VCaP (cell line): Measurements from ENCODE around the gene UBE3C.

ENCODE experiments used
- H3K27ac ChIP-seq: fragments of 450-650 bp; 2 replicates; pipeline ENCODE4 v1.5.1; 2017
- CTCF ChIP-seq: fragments of 450-650 bp; conservative IDR thresholded peaks from 2 replicates; pipeline ENCODE4 v1.5.1; 2017; ENCODE audit warnings: mild to moderate bottlenecking, moderate library complexity

The UBE3C gene

DNA sequence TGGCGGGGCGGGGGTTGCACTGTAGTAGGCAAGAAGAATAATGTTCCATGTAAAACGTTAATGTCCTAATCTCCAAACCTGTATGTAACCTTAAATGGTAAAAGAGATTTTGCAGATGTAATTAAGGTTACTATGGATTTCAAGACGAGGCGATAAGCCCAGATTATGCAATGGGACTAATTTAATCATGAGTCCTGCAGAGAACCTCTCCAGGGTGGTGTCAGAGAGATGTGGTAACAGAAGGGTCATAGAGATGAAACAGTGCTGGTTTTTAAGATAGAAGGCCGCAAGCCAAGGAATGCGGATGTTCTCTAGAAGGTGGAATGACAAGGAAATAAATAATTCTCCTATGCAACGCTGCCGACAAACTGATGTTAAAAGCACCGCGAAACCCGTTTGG lies 57.1 kb downstream of the UBE3C start:
- no peak for TF ChIP-seq CTCF
- no peak overlapping the region for H3K27ac ChIP-seq

DNA sequence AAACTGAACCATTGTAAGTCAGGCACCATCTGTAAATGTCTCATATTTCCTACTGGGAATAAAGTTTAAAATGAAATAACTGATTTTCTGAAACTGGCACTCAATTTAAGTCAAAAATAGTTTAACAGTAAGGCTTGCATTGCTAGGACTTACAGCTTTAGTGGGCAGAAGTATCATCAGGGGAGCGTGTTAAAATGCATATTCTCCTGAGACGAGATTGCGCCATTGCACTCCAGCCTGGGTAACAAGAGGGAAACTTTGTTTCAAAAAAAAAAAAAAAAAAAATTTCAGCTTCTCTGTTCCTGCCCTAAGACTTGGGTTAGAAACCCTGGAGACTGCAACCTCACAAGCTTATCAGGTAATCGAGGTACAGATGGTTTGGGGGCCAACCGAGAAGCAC lies 65.4 kb downstream of the UBE3C start:
- H3K27ac ChIP-seq = no peak overlapping the region
- no peak for TF ChIP-seq CTCF

DNA sequence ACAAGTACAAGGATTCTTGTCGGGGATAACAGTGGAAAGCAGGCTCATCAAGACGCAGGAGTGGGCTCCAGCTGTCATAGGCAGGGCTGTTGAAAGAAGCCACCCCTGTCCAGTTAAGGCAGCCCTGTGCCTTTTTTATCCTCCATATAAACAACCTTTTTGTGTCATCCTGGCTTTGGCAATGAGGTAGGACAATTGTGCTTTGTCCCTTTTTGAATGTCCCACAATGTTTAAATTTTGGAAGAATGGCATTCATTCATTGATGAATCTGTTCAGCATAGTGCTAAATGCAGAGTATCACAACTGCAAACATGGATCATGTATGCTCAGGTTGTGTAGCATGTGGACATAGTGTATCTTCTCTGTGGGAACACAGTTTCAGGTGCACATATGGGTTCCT lies 66.7 kb downstream of the UBE3C start:
- no peak overlapping the region for H3K27ac ChIP-seq
- no peak for TF ChIP-seq CTCF

DNA sequence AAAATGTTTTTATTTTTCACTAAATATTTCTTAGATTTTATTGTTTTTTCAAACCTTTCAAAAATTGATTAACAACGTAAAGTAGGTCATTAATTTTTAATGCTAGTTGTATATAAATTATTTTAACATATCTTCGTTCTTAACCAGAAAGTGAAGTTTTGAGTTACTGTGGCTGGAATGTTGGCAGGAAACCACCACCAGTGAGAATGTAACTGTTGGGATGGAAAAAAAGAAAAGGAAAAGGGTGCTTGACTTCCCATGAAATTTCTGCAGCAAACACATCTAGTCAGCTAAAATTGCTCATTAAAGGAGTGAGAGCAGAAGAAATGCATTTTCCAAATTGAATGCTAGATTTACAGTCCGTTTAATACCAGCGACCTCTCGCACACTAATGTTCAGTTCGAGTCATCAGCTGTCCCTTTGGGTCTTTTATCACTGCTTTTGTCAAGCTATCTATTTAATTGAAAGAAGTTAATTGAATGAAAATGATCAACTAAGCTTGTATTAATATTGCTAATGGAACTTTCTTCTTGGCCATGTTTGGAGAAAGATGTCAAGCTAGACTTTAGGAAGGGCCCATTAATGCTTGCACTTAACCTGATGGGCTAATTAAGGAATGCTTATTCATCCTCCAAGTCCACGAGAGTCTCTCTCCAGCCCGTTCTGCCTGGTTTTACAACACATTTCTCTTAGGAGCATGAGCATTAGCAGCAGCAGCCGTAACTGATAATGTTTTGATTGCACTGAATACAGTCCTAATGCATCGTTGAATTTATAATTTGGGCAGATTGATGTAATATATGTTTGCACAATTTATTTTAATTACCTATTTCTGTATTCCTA lies 70.1 kb downstream of the UBE3C start:
- no peak overlapping the region for H3K27ac ChIP-seq
- TF ChIP-seq CTCF = no peak

- H3K27ac ChIP-seq = no peak overlapping the region; the same call in 1 of the 2 replicates
Observed at GRCh38 chr7:157210682-157211081, 72.0 kb downstream of the UBE3C start.

GRCh38 chr7:157211690-157212089 lies 73.0 kb downstream of the UBE3C start:
- H3K27ac ChIP-seq = peak overlapping the region; percentile 3; the same call in 1 of the 2 replicates
- TF ChIP-seq CTCF = no peak

More at GRCh38 chr7:157210682-157211081, 72.0 kb downstream of the UBE3C start:
- TF ChIP-seq CTCF = no peak

- H3K27ac ChIP-seq = peak overlapping the region; percentile 16; the same call in 1 of the 2 replicates
- no peak for TF ChIP-seq CTCF
Observed at GRCh38 chr7:157219154-157219553, 80.4 kb downstream of the UBE3C start.
